Stimulated activated CD4-positive, alpha-beta T cell treated with anti-CD3 and anti-CD28 coated beads, TNF-alpha, amount 100 ng/mL, for 48 hours (primary cell): ENCODE results near the gene ZNF239.
A peak's percentile ranks its signal among the peaks of the same experiment; 100 is the strongest.
"Not testable (repeated sequence)": the region's sequence is repeated elsewhere in the genome, so short reads cannot be mapped to it uniquely, and the experiment has no call there.

Experiments used
- DNase-seq, 3 donors: peaks; one replicate each; pipeline ENCODE4 v3.0.0-alpha.2; 2020; ENCODE audit warnings: low read depth in 3 of 3

Gene ZNF239

DNA sequence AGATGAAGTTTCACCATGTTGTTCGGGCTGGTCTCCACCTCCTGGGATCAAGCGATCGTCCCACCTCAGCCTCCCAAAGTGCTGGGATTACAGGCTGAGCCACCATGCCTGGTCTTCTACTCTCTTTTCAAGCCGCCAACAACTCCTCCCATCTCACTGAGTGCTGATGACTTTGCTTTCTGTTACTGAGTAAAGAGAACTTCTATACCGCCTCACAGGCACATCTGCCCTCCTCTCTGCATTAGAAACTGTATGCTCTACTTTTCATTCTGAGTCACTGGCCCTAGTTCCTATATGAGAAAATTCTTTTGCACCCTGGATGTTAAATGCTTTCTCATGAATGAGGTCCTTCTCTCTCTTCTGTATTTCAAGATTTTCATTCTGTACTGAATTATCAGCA, 2.2 kb upstream of the ZNF239 start:
- DNase-seq: no peak

DNA sequence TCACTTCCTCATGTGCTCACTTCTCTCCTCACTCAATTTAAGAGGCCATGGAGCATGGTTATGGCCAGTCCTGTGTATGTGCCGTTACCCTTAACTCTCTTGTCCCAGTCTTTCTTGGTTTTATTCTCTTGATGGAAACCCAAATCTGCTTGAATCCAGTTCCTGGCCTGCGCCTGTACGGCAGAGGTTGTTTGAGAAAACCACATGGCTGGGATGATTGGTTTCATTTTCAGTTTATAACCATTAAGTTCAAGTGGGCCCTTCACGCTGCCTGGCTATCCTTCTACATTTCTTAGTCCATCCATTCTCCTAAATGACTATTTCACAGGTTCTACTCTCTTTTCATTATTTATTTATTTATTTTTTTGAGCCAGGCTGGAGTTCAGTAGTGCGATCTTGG, 1.6 kb upstream of the ZNF239 start:
- DNase-seq: no peak

DNA sequence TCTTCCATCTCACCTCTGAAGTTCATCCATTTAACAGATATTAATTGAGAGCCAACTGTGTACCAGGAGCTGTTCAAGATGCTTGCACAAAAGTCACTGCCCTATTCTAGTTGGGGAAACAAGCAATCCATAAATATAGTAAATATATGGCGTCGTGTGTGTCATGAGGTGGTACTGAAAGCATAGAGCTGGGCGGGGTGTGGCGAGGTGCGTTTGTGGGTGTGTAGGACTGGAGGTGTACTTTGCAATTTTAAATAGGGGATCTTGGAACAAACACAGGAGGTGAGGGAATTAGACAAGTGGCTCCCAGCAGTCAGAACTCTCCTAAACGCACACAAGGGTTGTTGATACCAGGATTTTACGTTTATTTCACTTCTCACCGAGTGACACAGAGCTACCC, 490 bp upstream of the ZNF239 start:
- no peak for DNase-seq

DNA sequence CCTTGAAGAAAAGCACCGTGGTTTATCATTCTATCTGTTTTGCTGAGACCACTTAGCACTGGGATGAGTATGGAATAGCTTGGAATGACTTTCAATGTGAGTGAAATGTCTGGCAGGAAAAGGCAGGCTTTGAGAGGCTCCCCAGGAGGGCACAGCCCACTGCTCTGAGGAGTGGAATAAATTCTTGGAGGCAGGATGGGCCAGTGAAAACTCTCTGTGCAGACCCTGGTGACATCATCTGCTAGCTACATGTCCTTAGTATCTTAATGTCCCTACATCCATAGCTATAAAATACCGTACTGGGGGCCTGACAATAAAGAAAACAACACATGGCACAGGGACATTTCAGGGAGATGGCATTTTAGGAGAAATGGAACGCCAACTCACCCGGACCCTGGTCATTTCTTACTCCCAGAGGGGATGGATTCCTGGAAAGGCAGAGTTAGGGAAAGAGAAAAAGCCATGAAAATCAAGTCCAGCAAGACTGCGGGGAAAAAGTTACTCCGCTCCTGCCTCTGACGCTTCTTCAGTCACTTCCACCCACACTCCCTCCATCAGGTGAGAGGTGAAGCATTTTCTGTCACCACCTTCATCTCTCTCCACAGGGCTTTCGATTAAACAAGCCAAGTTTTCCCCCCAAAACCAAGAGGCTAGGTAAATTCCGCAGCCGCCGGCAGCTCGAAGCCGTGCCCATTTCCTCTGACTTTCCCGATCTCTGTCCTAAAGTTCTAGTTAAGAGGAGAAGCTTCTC, 991 bp downstream of the ZNF239 start:
- DNase-seq: peak in 1 of 3 donors; percentile 0

DNA sequence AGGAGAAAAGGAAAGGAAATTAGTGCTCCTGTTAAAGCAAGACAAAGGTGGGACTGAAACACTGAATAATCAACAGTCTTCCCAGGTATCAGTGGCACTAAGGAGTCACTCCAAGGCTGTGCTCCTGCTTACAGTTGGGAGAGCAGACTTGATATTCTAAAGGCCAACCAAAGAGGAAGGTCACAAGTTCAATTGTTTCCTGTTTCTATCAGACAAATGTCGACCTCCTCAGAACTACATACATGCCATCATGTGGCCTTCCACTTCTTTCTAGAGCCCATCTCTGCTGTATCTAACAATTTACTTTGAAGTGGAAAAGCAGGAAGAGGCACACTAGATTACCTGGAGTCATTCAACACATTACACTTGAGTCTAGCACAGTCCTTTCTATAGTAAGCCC, 3.4 kb downstream of the ZNF239 start:
- DNase-seq: no peak

DNA sequence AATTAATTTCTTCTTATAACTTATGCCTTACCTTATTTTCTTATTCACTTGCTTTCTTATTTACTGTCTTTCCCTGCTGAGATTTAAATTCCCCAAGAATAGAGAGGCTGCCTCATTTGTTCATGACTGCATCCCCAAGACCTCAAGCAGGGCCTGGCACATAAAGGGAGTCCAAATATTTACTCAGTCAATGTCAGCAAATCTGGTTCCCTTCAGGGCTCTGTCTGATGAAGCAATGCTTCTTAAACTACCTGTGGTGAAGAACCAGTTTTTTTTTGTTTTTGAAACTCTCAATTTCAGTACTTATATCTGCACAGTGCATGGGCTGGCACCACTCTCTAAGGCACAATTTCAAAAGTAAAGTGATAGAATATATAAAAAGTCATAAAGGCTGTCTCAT, 4.7 kb downstream of the ZNF239 start:
- no peak for DNase-seq

DNA sequence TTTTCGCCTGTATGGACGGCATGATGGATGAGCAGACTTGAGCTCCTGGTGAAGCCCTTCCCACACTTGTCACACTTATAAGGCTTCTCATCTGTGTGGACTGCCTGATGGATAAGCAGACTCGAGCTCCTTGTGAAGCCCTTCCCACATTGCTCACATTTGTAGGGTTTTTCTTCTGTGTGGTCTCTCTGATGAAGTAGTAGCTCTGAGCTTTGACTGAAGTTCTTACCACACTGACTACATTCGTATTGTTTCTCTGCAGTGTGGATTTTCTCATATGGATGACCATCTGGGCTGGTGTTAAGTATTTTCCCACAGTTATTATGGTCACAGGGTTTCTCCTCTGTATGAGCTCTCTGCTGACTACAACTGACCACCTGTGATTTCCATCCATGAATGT, 17.2 kb downstream of the ZNF239 start:
- no peak for DNase-seq

DNA sequence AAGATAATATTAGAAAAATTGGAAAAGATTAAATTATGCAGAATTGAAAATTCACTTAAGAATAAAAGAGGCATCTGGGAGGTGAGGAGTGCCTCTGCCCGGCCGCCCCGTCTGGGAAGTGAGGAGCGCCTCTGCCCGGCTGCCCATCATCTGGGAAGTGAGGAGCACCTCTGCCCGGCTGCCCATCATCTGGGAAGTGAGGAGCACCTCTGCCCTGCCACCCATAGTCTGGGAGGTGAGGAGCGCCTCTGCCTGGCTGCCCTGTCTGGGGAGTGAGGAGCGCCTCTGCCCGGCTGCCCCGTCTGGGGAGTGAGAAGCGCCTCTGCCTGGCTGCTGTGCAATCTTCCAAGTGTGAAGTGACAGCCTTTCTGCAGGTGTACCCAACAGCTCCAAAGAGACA, 30.7 kb downstream of the ZNF239 start:
- not testable (repeated sequence) for DNase-seq

DNA sequence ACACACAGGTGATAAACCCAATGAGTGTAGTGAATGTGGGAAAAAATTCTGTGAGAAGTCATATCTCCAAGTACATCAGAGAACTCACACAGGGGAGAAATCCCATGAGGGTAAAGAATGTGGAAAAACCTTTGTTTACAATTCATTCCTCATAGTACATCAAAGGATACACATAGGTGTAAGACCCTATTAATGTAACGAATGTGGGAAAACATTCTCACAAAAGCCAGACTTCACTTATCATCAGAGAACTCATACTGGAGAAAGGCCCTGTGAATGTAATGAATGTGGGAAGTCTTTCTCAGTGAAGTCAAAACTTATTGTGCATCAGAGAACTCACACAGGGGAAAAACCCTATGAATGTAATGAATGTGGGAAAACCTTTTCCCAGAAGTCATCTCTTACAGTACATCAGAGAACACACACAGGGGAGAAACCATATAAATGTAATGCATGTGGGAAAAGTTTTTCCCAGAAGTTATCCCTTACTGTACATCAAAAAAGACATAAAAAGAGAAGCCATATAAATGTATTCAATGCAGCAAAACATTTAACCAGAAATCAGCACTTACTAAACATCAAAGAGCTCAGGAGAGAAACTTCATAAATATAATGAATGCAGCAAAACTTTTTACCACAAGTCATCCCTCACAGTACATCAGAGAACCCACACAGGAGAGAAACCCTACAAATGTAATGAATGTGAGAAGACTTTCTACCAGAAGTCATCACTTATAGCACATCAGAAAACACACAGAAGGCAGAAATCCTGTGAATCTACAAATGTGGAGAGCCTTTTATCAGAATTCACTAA, 49.8 kb downstream of the ZNF239 start:
- no peak for DNase-seq
